Natural killer cell (primary cell): ENCODE data around the gene SPATA16. TPM values are rescaled to one million over a fixed set of nuclear protein-coding genes. Genes with fewer than 3 reads are reported as not detected.

Source experiments
- ATAC-seq, 3 donors: fragments of 150-1000 bp in 2 of 3; fragments of 200-7000 bp in 1 of 3; cut with Tn5 transposase; 1 replicate in 1 of 3; 2 replicates in 2 of 3; pipeline ENCODE4 v1.10.0; 2021; ENCODE audit warnings: mild to moderate bottlenecking in 2 of 3, moderate library complexity in 2 of 3
- DNase-seq, 2 donors: peaks; one replicate each; pipeline versions ENCODE4 v3.0.0 to v3.0.0-alpha.2; 2013 to 2021; ENCODE audit warnings: mixed read lengths in 1 of 2
- H3K27ac ChIP-seq: one replicate; pipeline ENCODE4 v1.5.1; 2013; ENCODE audit warnings: mild to moderate bottlenecking, low read length
- H3K27me3 ChIP-seq: one replicate; pipeline ENCODE4 v1.6.1; 2013; ENCODE audit warnings: low read length; ENCODE audit not compliant: control insufficient read depth, insufficient read depth
- H3K36me3 ChIP-seq: one replicate; pipeline ENCODE4 v1.6.1; 2013; ENCODE audit warnings: low read length; ENCODE audit not compliant: control insufficient read depth, insufficient read depth
- H3K4me1 ChIP-seq: one replicate; pipeline ENCODE4 v1.6.1; 2013; ENCODE audit warnings: low read length; ENCODE audit not compliant: control insufficient read depth, insufficient read depth
- H3K4me3 ChIP-seq: one replicate; pipeline ENCODE4 v1.5.1; 2013; ENCODE audit warnings: low read length
- H3K9me3 ChIP-seq: one replicate; pipeline ENCODE4 v1.6.1; 2013; ENCODE audit warnings: low read length; ENCODE audit not compliant: control insufficient read depth, insufficient read depth
- H3K27ac Mint-ChIP-seq, 2 donors: one replicate each; pipeline ENCODE4 v1.8.0; 2022; ENCODE audit warnings: mild to moderate bottlenecking in 2 of 2, mixed read lengths in 2 of 2, moderate library complexity in 1 of 2
- H3K27me3 Mint-ChIP-seq, 2 donors: one replicate each; pipeline ENCODE4 v1.8.0; 2022; ENCODE audit warnings: low read depth in 2 of 2, mixed read lengths in 2 of 2
- H3K36me3 Mint-ChIP-seq: one replicate; pipeline ENCODE4 v1.8.0; 2022; ENCODE audit warnings: mixed read lengths
- H3K4me1 Mint-ChIP-seq, 2 donors: one replicate each; pipeline ENCODE4 v1.8.0; 2022; ENCODE audit warnings: mixed read lengths in 2 of 2
- H3K4me3 Mint-ChIP-seq: one replicate; pipeline ENCODE4 v1.8.0; 2022; ENCODE audit warnings: mild to moderate bottlenecking, moderate library complexity, mixed read lengths
- H3K9me3 Mint-ChIP-seq, 2 donors: one replicate each; pipeline ENCODE4 v1.8.0; 2022; ENCODE audit warnings: mixed read lengths in 2 of 2
- CTCF ChIP-seq: fragments of 200-600 bp; IDR thresholded peaks from one replicate; pipeline ENCODE4 v1.8.0; 2022; ENCODE audit warnings: antibody characterized with exemption
- WGBS: methylation state at CpG from one replicate; pipeline ENCODE4 v1.1.7; 2013; ENCODE audit warnings: missing lambda C conversion rate; ENCODE audit not compliant: insufficient coverage; 5-methylcytosine and 5-hydroxymethylcytosine counted together
- intact Hi-C: fragments of 100-400 bp; cut with micrococcal nuclease; formaldehyde crosslinking; loops from one replicate; pipeline ENCODE4 v1.14.2; 2022
- total RNA-seq, 4 donors: library from RNA; stranded (reverse); fragments of 120-200 nt in 1 of 4; gene quantifications; one replicate each; pipeline versions ENCODE4 v1.2.3 to v1.2.4, GENCODE V29; 2013 to 2022

SPATA16 gene
- total RNA-seq, 3 donors from 2014 or later (not counting 1 experiment from before 2014, with no cell fraction given) = not detected

- no peak for DNase-seq
- H3K4me3 Mint-ChIP-seq = no peak overlapping the region
- TF ChIP-seq CTCF = no peak
- no peaks in the 10 kb centered on the region for H3K36me3 ChIP-seq
- H3K36me3 Mint-ChIP-seq = no peaks in the 10 kb centered on the region
- no peaks in the 10 kb centered on the region for H3K9me3 Mint-ChIP-seq
- H3K4me1 Mint-ChIP-seq = no peaks in the 10 kb centered on the region
- no peaks in the 10 kb centered on the region for H3K9me3 ChIP-seq
- 82% methylated on average over 4 of the region's 4 CpGs for WGBS
- ATAC-seq = no peak
- no peak overlapping the region for H3K4me3 ChIP-seq
- intact Hi-C loops = no loop called here
- no peaks in the 10 kb centered on the region for H3K27me3 ChIP-seq
- H3K27ac ChIP-seq = no peak overlapping the region
- H3K27me3 Mint-ChIP-seq = peaks cover 15% of the 10 kb centered on the region in 2 donors
- H3K4me1 ChIP-seq = no peaks in the 10 kb centered on the region
- no peak overlapping the region for H3K27ac Mint-ChIP-seq
These were observed 301.4 kb downstream of the SPATA16 start for GRCh38 chr3:172839679-172840078.
